OCI-LY7 (cell line): Measurements from ENCODE around the gene JAZF1. TPM values are rescaled to one million over a fixed set of nuclear protein-coding genes. Genes with fewer than 3 reads are reported as not detected.

Experiments used
- BruUV-seq: library from RNA; stranded (reverse); fragments of 400-500 nt; replicated peaks from 2 replicates; lab custom pipeline; 2021; lab: Mats Ljungman, UMichigan
- CTCF ChIA-PET: fragments of 300-600 bp; sonication (Branson Sonifier 250); formaldehyde crosslinking; loops from one replicate; lab custom pipeline; 2022; ENCODE audit warnings: antibody characterized with exemption; ENCODE audit not compliant: unreplicated experiment; lab: Charles Lee
- POLR2A ChIA-PET: fragments of 300-600 bp; sonication (Branson Sonifier 250); formaldehyde crosslinking; loops from one replicate; lab custom pipeline; 2022; ENCODE audit warnings: antibody characterized with exemption; lab: Charles Lee
- DNase-seq: peaks from one replicate; pipeline ENCODE4 v3.0.0-alpha.2; 2015; ENCODE audit warnings: low spot score
- H2AFZ ChIP-seq: fragments of 200-600 bp; sonication (generic), shearing (Covaris generic); 2 replicates; pipeline ENCODE4 v1.6.1; 2014; ENCODE audit warnings: mild to moderate bottlenecking, antibody characterized with exemption, low read length, moderate library complexity
- H3K27ac ChIP-seq: fragments of 200-600 bp; sonication (generic); 2 replicates; pipeline ENCODE4 v1.5.1; 2014; ENCODE audit warnings: mixed run types, low read depth, mild to moderate bottlenecking, moderate library complexity, low read length, inconsistent platforms; ENCODE audit not compliant: poor library complexity, severe bottlenecking
- H3K36me3 ChIP-seq: fragments of 200-600 bp; sonication (generic); 2 replicates; pipeline ENCODE4 v1.6.1; 2014; ENCODE audit warnings: mild to moderate bottlenecking, antibody characterized with exemption, low read length, moderate library complexity, mixed read lengths; ENCODE audit not compliant: insufficient read depth
- H3K4me1 ChIP-seq: fragments of 200-600 bp; sonication (generic); 2 replicates; pipeline ENCODE4 v1.5.1; 2014; ENCODE audit warnings: mild to moderate bottlenecking, low read length; ENCODE audit not compliant: insufficient read depth, poor library complexity, severe bottlenecking
- H3K4me2 ChIP-seq: fragments of 200-600 bp; sonication (generic); 2 replicates; pipeline ENCODE4 v1.6.1; 2014; ENCODE audit warnings: mild to moderate bottlenecking, low read length
- H3K4me3 ChIP-seq: fragments of 200-600 bp; sonication (generic); 2 replicates; pipeline ENCODE4 v1.5.1; 2014; ENCODE audit warnings: mild to moderate bottlenecking, low read depth, low read length; ENCODE audit not compliant: poor library complexity, severe bottlenecking
- H3K79me2 ChIP-seq: fragments of 200-600 bp; sonication (generic); 2 replicates; pipeline ENCODE4 v1.6.1; 2016; ENCODE audit warnings: low read depth, mild to moderate bottlenecking, low read length, moderate library complexity, mixed read lengths; ENCODE audit not compliant: insufficient read depth
- H3K9me2 ChIP-seq: fragments of 200-600 bp; sonication (generic); 2 replicates; pipeline ENCODE4 v1.6.1; 2016; ENCODE audit warnings: mild to moderate bottlenecking, low read length, mixed read lengths; ENCODE audit not compliant: insufficient read depth
- H3K9me3 ChIP-seq: fragments of 200-600 bp; sonication (generic); 2 replicates; pipeline ENCODE4 v1.6.1; 2014; ENCODE audit warnings: mild to moderate bottlenecking, mixed run types, low read length, mixed read lengths
- H4K20me1 ChIP-seq: fragments of 200-600 bp; sonication (generic); 2 replicates; pipeline ENCODE4 v1.6.1; 2014; ENCODE audit warnings: mild to moderate bottlenecking, antibody characterized with exemption, low read length, moderate library complexity, mixed read lengths; ENCODE audit not compliant: insufficient read depth
- EZH2phosphoT487 ChIP-seq: fragments of 200-600 bp; sonication (generic); IDR thresholded peaks from 2 replicates; pipeline ENCODE4 v1.6.1; 2018; ENCODE audit warnings: low read depth, borderline replicate concordance, mild to moderate bottlenecking, mixed run types, antibody characterized with exemption, low read length, moderate library complexity, mixed read lengths
- intact Hi-C: fragments of 100-400 bp; cut with micrococcal nuclease; formaldehyde crosslinking; loops from one replicate; pipeline ENCODE4 v1.10.0; 2022; ENCODE audit not compliant: unreplicated experiment
- total RNA-seq, 2 experiments: library from RNA; depleted of rRNA in 1 of 2; stranded (reverse); fragments of >200 nt in 1 of 2; shearing (Covaris generic) in 1 of 2; gene quantifications; 2 replicates each; pipeline ENCODE4 v1.2.3, GENCODE V29; 2014 to 2022
- TF ChIP-seq, protein P1 (sequence below): fragments of 200-600 bp; sonication (generic); conservative IDR thresholded peaks from 2 replicates; pipeline ENCODE4 v1.5.1; 2014; ENCODE audit warnings: mild to moderate bottlenecking, antibody characterized with exemption, low read length, moderate library complexity, mixed read lengths

Gene JAZF1
- total RNA-seq, 2 experiments from 2014 or later = 6.3 to 25.0 TPM

DNA sequence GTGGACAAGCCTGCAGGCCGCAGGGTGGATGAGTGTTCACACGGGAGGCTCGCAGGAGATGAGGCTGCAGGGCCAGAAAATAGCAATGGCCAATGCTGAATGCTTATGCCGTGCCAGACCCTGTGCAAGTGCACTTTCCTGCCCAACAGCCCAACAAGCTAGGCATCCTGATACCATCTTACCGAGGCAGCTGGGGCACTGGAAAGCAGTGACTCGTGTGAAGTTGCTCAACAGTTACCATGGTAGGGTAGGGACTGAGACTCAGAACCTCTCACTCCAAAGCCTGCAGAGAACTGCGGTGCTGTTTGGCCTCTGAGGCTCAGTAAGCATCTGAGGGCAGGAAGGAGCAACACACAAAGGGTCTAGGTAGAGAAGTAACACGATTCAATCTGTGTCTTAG, 43.7 kb downstream of the JAZF1 start:
- no TSS peak for BruUV-seq
- Histone ChIP-seq H3K4me1 (no peaks in the 10 kb centered on the region), H3K9me2 (no peaks in the 10 kb centered on the region), H3K9me3 (no peaks in the 10 kb centered on the region), H3K4me2 (no peak overlapping the region), H2AFZ (no peak overlapping the region), H3K36me3 (no peaks in the 10 kb centered on the region), H3K27ac (no peak overlapping the region), H3K79me2 (no peaks in the 10 kb centered on the region), H3K4me3 (no peak overlapping the region), H4K20me1 (no peaks in the 10 kb centered on the region)
- DNase-seq = no peak
- ChIA-PET POLR2A (interaction anchor here (0.5 kb wide), 1 partner anchor 815 kb away, joined by 3 read pairs; no protein-coding TSS in a partner anchor), CTCF (no interaction called here)
- intact Hi-C loops = no loop called here
- TF ChIP-seq, protein P1, sequence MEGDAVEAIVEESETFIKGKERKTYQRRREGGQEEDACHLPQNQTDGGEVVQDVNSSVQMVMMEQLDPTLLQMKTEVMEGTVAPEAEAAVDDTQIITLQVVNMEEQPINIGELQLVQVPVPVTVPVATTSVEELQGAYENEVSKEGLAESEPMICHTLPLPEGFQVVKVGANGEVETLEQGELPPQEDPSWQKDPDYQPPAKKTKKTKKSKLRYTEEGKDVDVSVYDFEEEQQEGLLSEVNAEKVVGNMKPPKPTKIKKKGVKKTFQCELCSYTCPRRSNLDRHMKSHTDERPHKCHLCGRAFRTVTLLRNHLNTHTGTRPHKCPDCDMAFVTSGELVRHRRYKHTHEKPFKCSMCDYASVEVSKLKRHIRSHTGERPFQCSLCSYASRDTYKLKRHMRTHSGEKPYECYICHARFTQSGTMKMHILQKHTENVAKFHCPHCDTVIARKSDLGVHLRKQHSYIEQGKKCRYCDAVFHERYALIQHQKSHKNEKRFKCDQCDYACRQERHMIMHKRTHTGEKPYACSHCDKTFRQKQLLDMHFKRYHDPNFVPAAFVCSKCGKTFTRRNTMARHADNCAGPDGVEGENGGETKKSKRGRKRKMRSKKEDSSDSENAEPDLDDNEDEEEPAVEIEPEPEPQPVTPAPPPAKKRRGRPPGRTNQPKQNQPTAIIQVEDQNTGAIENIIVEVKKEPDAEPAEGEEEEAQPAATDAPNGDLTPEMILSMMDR = no peak
- no peak for TF ChIP-seq EZH2phosphoT487

DNA sequence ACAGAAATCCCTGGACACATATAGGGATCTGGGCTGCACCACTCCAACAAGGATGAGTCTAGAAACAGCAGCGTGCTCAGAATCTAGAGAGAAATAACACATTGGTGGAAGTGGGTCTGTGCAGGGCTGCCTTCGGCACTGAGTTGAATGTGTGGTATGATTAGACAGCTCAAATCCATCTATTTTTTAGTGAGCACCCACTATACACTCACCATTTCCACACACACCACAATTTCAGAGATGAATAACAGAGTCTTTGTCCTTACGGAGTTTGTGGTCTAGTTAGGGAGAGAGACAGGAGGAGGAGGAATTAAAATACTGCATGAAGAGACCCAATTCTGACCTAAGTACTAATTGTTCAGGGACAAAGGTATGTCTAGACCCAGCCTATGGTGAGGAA, 44.2 kb downstream of the JAZF1 start:
- no peaks in the 10 kb centered on the region for H4K20me1 ChIP-seq
- intact Hi-C loops = no loop called here
- no peaks in the 10 kb centered on the region for H3K9me3 ChIP-seq
- H3K36me3 ChIP-seq = no peaks in the 10 kb centered on the region
- H3K4me3 ChIP-seq = no peak overlapping the region
- no peaks in the 10 kb centered on the region for H3K9me2 ChIP-seq
- ChIA-PET POLR2A (interaction anchor here (0.5 kb wide), 1 partner anchor 814 kb away, joined by 3 read pairs; no protein-coding TSS in a partner anchor), CTCF (no interaction called here)
- BruUV-seq = no TSS peak
- no peak overlapping the region for H3K4me2 ChIP-seq
- no peaks in the 10 kb centered on the region for H3K79me2 ChIP-seq
- no peak overlapping the region for H2AFZ ChIP-seq
- no peak overlapping the region for H3K27ac ChIP-seq
- DNase-seq = no peak
- H3K4me1 ChIP-seq = no peaks in the 10 kb centered on the region
- TF ChIP-seq EZH2phosphoT487 = no peak
- TF ChIP-seq, protein P1 = no peak

DNA sequence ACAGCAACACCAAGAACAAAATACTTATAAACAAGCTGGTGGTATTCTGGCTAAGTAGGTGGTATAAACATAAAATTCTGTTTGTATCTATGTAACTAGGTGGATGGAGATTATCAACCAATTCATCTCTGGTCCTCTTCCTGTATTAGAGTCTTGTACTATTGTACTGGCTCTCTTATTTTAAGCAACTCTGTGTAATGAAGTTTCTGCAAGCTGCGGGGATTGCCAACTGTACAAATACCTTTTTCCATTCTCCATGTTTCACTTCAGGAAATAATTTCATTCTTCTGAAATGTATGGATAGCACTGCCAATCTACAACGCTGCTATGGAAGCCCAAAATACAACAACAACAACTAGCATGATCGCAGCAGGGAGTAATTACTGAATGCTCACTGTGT, 44.8 kb downstream of the JAZF1 start:
- CTCF ChIA-PET = no interaction called here

More for the DNA sequence above, 44.8 kb downstream of the JAZF1 start:
- H3K9me3 ChIP-seq = no peaks in the 10 kb centered on the region
- H3K9me2 ChIP-seq = no peaks in the 10 kb centered on the region
- intact Hi-C loops = no loop called here
- H3K4me1 ChIP-seq = no peaks in the 10 kb centered on the region
- H2AFZ ChIP-seq = no peak overlapping the region
- H3K79me2 ChIP-seq = peaks cover 5% of the 10 kb centered on the region; the same call in 1 of the 2 replicates
- no peak for DNase-seq
- H4K20me1 ChIP-seq = no peaks in the 10 kb centered on the region
- H3K27ac ChIP-seq = no peak overlapping the region
- no peaks in the 10 kb centered on the region for H3K36me3 ChIP-seq
- no peak overlapping the region for H3K4me3 ChIP-seq
- POLR2A ChIA-PET = interaction anchor here (1.3 kb wide), 1 partner anchor 48 kb away, joined by 3 read pairs; no protein-coding TSS in a partner anchor
- BruUV-seq = no TSS peak
- no peak overlapping the region for H3K4me2 ChIP-seq
- TF ChIP-seq EZH2phosphoT487 = no peak
- TF ChIP-seq, protein P1 = no peak
